Measurements from ENCODE around the gene MYOF.

GRCh38 chr10:93501650-93502049 is 19.5 kb upstream of the MYOF start:
- TF ChIP-seq ARNTL (CRISPR knock-in tag; IDR thresholded peaks at IDR 0.05; ENCODE audit: borderline replicate concordance, low read depth): no peak
- TF ChIP-seq ISL1 (CRISPR knock-in tag; IDR thresholded peaks at IDR 0.05): no peak
- no peak for TF ChIP-seq ZFP3 (CRISPR knock-in tag; IDR thresholded peaks at IDR 0.05)
- no peak for TF ChIP-seq RARB (CRISPR knock-in tag; IDR thresholded peaks at IDR 0.05)
- TF ChIP-seq CSDC2 (CRISPR knock-in tag; IDR thresholded peaks at IDR 0.05): no peak
- TF ChIP-seq PATZ1 (CRISPR knock-in tag; IDR thresholded peaks at IDR 0.05; ENCODE audit: borderline replicate concordance): no peak

Measured in SK-N-SH treated with all-trans-retinoic acid at 6 μM for 48 hours (cell line).